Endothelial cell (in vitro differentiated cells): ENCODE measurements around the gene ADGRG1. TPM values are rescaled to one million over a fixed set of nuclear protein-coding genes. Genes with fewer than 3 reads are reported as not detected.
A peak's percentile ranks its signal among the peaks of the same experiment; 100 is the strongest.

Experiments
- DNase-seq: peaks from one replicate; pipeline ENCODE4 v3.0.0; 2021; ENCODE audit warnings: low spot score
- H3K27ac Mint-ChIP-seq: one replicate; pipeline ENCODE4 v1.8.0; 2021; ENCODE audit warnings: mixed read lengths, inconsistent platforms; ENCODE audit not compliant: unreplicated experiment
- H3K27me3 Mint-ChIP-seq: one replicate; pipeline ENCODE4 v1.8.0; 2021; ENCODE audit warnings: mild to moderate bottlenecking, moderate library complexity, mixed read lengths, inconsistent platforms; ENCODE audit not compliant: unreplicated experiment
- H3K36me3 Mint-ChIP-seq: one replicate; pipeline ENCODE4 v1.8.0; 2021; ENCODE audit warnings: mild to moderate bottlenecking, low read depth, mixed read lengths, inconsistent platforms; ENCODE audit not compliant: unreplicated experiment
- H3K4me1 Mint-ChIP-seq: one replicate; pipeline ENCODE4 v1.8.0; 2021; ENCODE audit warnings: mild to moderate bottlenecking, mixed read lengths, inconsistent platforms; ENCODE audit not compliant: unreplicated experiment
- H3K4me3 Mint-ChIP-seq: one replicate; pipeline ENCODE4 v1.8.0; 2021; ENCODE audit warnings: mild to moderate bottlenecking, mixed read lengths, inconsistent platforms; ENCODE audit not compliant: unreplicated experiment
- H3K9me3 Mint-ChIP-seq: one replicate; pipeline ENCODE4 v1.8.0; 2021; ENCODE audit warnings: mixed read lengths, inconsistent platforms; ENCODE audit not compliant: unreplicated experiment
- CTCF ChIP-seq: fragments of 200-600 bp; sonication (generic); IDR thresholded peaks from one replicate; pipeline ENCODE4 v1.5.0; 2021; ENCODE audit warnings: antibody characterized with exemption; ENCODE audit not compliant: unreplicated experiment
- total RNA-seq: library from RNA; stranded (reverse); fragmentation: NEBNext Ultra II Directional; extraction: Animal tissue kit (Norgen Biotek cat#: 25700); gene quantifications from one replicate; pipeline ENCODE4 v1.2.1, GENCODE V29; 2021; ENCODE audit not compliant: unreplicated experiment

The ADGRG1 gene
- total RNA-seq, 1 donor from 2014 or later, result 2.7 TPM

DNA sequence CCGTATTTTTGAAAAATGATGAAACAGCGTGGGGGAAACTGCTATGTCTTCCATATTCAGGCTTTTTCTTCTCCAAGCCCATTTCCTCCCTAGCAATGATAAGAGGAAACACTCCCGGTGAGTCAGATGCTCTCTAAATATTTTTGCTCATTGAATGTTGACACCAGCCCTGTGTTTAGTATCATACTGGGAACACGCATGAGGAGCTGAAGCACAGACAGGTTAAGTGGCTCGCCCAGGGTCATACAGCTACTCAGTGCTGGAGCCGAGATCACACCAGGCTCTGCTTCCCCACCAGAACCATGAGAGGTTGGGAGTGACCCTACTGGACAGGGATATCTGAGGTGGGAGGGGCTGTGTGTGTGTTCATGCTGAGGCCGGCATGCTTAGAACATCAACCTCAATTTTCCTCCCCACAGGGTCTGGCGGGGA lies 37.8 kb upstream of the ADGRG1 start:
- Mint-ChIP-seq H3K9me3 (no peaks in the 10 kb centered on the region), H3K4me3 (no peak overlapping the region), H3K27me3 (peaks cover 3% of the 10 kb centered on the region), H3K36me3 (no peaks in the 10 kb centered on the region), H3K27ac (no peak overlapping the region), H3K4me1 (peaks cover 9% of the 10 kb centered on the region)
- TF ChIP-seq CTCF, result no peak
- DNase-seq, result no peak

DNA sequence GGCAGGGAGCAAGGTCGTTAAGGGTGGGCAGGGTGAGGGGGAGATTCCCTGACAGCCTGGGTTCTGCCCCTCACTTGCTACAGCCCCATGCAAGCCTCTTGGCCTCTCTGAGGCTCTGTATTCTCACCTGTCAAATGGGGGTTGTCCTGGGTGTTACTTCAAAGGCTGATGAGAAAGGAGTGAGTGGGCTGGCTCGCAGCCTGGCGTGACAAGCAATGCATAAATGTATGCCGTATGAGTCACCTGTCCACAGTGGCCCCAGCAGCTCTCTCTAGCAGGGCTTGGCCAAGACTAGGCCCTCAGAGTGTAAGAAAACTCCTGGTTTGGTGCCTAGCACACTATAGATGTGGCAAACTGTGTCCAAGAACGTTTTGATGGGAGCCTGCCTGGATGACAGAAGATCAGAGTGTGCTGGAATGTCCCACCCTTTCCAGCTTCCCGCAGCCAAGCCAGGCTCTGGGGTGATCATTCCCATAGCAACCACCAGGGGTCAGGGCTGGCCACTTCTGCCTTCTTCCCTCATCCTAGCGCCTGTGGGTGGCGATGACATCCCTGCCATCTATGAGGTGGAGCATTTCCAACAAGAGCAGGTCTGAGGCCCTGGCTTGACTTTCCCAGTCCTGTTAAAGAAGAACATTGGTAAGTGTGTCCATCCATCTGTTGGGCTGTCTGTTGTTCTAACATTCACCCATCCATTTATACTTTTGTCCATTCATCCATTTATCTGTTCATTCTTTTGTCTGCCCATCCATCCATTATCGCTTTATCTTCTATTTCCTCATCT lies 37.2 kb upstream of the ADGRG1 start:
- TF ChIP-seq CTCF, result peak; percentile 77
- Mint-ChIP-seq H3K27ac (no peak overlapping the region), H3K36me3 (no peaks in the 10 kb centered on the region), H3K4me1 (peaks cover 9% of the 10 kb centered on the region), H3K9me3 (no peaks in the 10 kb centered on the region), H3K27me3 (peaks cover 3% of the 10 kb centered on the region), H3K4me3 (peak overlapping the region; percentile 1)
- DNase-seq, result peak; percentile 83

- H3K27ac Mint-ChIP-seq, result no peak overlapping the region
- no peak for DNase-seq
- H3K9me3 Mint-ChIP-seq, result no peaks in the 10 kb centered on the region
- TF ChIP-seq CTCF, result no peak
- H3K4me1 Mint-ChIP-seq, result peaks cover 9% of the 10 kb centered on the region
- peaks cover 3% of the 10 kb centered on the region for H3K27me3 Mint-ChIP-seq
- H3K4me3 Mint-ChIP-seq, result peak overlapping the region; percentile 1
- no peaks in the 10 kb centered on the region for H3K36me3 Mint-ChIP-seq
Observed at GRCh38 chr16:57591870-57592485, 36.5 kb upstream of the ADGRG1 start.

- DNase-seq, result no peak
- Mint-ChIP-seq H3K27ac (no peak overlapping the region), H3K9me3 (no peaks in the 10 kb centered on the region), H3K36me3 (no peaks in the 10 kb centered on the region), H3K4me1 (peaks cover 9% of the 10 kb centered on the region), H3K27me3 (peaks cover 3% of the 10 kb centered on the region), H3K4me3 (no peak overlapping the region)
- TF ChIP-seq CTCF, result no peak
Observed at GRCh38 chr16:57592591-57593003, 35.8 kb upstream of the ADGRG1 start.

DNA sequence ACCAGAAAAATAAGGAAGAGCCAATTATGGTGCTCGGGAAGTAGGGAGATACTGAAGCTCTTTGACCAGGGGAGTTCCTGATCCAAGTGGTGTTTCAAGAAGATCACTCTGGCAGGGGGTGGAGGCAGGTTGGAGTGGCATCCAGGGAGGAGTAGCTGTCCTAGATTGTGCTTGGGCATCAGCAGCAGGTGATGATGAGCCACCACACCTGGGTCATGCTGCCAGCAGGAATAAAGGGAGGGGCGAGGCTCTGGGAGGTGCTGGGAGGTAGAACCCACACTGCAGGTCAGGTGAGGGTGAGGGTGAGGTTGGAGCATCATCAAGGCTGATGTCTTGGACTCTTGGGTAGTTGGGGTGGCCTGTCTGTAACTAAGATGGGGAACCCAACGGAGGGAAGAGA lies 35.4 kb upstream of the ADGRG1 start:
- DNase-seq, result no peak
- Mint-ChIP-seq H3K9me3 (no peaks in the 10 kb centered on the region), H3K27ac (no peak overlapping the region), H3K4me3 (no peak overlapping the region), H3K27me3 (peaks cover 3% of the 10 kb centered on the region), H3K4me1 (peaks cover 9% of the 10 kb centered on the region), H3K36me3 (no peaks in the 10 kb centered on the region)
- TF ChIP-seq CTCF, result no peak
